ENCODE measurements around the gene SLC22A3.

DNA sequence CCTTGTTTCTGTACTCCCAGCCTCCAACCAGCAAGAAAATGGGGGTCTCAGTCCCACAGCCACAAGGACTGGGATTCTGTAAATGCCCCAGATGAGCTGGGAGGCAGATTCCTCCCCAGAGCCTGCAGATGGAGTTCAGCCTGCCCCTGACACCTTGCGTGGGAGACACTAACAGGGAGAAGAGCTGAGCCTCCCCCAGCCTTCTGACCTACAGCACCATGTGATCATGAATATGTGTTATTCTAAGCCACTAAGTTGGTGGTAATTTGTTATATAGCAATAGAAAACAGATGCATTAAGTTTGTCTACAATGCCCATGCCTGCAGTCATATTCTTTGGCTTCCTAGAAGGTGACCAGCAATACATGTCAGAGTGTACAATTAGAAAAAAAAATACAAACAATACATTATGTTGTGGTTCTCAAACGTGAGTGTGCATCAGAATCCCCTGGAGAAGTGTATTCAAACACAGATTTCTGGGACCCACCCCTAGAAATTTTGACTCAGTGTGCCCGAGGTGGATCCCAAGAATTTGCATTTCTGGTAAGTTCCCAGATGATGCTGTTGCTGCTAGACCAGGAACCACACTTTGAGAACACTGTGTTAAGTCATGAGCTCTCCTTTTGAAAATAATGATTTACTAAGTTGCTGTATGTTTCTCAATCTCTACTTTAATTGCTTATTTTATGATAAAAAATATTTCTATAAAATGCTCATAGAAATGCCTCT lies 39.9 kb downstream of the SLC22A3 start:
- TF ChIP-seq, protein P1, sequence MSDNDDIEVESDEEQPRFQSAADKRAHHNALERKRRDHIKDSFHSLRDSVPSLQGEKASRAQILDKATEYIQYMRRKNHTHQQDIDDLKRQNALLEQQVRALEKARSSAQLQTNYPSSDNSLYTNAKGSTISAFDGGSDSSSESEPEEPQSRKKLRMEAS (IDR thresholded peaks at IDR 0.05; ENCODE audit: low read depth, low read length): no peak
- TF ChIP-seq POLR2A (IDR thresholded peaks at IDR 0.05; ENCODE audit: extremely low read depth, insufficient read length): no peak

All from NB4 (cell line).